HG02840 (cell line): ENCODE results near the gene CEP350.

ENCODE experiments used
- ATAC-seq: cut with Tn5 transposase; IDR thresholded peaks from one replicate; pipeline ENCODE4 v1.9.1; 2021; ENCODE audit warnings: mild to moderate bottlenecking, moderate library complexity, moderate number of reproducible peaks; ENCODE audit not compliant: unreplicated experiment, low FRiP score

Gene CEP350

DNA sequence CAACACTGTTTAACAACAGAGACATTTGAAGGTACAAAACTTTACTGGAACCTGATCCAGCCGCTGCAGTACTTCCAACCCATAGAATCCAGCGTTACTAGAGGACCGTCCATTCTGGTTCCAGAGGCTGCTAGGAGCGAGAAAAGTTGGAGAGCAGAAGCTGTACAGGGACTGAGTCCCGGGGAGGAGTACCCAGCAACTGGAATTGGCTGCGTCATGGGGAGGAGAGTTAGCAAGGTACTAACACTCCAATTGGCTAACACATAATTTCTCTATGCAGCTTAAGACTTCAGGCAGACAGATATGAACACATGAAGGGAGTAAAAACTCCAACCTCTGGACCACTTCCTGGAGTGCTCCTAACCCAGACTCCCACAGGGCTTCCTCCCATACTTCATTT is 198.0 kb downstream of the CEP350 start:
- no peak for ATAC-seq

DNA sequence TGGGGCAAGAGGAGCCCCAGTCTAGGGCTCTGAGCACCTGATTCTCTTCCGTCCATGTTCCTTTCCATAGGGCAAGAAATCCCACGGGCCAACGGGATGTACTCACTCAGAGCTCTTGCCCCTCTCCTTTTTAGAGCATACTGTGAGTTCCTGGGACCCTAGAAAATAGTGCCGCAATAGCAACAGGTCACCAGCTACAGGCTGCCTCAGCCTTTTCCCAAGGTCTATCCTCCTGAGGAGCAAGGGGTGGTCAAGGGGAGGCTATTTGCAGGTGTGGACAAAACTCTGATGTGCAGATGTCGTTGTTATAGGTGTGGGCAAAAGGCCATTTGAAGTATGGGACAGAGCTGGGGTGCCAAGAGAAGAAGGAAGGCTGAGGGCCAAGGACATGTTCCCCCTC is 198.4 kb downstream of the CEP350 start:
- ATAC-seq: no peak

DNA sequence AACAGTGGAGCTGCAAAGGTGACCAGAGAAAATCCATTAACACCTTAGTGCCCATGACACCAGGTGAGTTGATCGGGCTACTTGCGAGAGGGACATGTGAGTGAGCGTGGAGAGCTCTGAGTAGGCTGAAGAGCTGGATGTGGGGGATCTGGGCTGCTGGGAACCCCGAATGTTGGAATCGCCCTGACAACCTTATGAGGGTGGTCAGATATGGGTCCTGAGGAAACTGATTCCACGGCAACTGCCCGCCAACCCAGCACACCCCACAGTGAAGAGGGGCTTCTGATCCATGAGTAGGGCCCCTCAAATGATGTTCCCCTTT is 199.4 kb downstream of the CEP350 start:
- ATAC-seq: no peak

DNA sequence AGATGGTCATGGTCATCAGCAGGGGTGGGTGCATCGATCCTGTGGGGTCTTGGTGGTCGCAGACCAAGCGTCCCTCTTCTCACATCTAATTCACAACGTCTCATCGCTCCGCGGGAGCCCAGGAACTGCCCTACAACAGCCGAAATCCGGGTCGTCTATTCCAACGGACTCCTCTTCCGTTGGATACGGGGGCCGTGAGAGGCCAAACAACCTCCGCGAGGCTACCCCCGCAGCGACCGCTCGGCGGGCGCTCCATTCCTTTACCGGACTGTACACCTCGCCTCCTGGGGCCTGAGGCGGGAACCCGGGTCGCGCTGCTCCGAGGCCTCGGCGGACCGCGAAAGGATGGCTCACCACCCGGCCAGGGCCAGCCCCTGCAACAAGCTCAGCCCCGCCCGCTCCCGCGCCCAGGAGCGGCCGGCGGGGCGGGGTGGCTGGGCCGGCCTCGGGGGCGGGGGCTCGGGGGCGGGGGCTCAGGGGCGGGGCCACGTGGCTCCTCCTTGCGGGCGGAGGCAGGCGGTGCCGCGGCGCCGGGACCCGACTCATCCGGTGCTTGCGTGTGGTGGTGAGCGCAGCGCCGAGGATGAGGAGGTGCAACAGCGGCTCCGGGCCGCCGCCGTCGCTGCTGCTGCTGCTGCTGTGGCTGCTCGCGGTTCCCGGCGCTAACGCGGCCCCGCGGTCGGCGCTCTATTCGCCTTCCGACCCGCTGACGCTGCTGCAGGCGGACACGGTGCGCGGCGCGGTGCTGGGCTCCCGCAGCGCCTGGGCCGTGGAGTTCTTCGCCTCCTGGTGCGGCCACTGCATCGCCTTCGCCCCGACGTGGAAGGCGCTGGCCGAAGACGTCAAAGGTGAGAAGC is 199.9 kb downstream of the CEP350 start, which contains the start of gene QSOX1:
TSS of gene QSOX1 (plus strand) at position 545 of the 857 bp plus-strand sequence. CDS start at position 584, 39 bp downstream.
- peak; percentile 88 for ATAC-seq

DNA sequence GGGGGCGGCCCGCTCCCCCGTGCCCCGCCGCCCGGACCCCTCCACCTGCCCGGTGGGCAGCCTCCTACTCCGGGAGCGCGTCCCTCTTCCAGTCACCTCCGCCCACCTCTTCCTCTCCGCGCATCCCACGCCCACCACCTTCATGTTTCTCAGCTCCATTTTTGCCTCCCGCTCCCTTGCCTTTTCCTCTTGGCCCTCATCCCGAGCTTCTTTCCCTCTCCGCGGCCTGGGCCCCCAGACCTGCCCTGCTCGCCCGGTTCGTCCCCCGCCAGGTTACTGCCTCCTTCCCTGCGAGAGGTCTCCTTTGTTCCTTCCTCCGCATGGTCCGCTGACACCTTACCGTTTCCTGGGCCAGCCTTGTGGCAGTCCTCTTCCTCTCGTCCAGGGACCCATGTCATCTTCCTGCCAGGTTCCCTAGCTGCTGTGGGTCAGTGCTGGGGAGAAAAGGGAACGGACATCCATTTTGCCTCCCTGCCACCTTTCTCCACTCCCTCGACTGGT is 200.6 kb downstream of the CEP350 start:
- ATAC-seq: no peak

DNA sequence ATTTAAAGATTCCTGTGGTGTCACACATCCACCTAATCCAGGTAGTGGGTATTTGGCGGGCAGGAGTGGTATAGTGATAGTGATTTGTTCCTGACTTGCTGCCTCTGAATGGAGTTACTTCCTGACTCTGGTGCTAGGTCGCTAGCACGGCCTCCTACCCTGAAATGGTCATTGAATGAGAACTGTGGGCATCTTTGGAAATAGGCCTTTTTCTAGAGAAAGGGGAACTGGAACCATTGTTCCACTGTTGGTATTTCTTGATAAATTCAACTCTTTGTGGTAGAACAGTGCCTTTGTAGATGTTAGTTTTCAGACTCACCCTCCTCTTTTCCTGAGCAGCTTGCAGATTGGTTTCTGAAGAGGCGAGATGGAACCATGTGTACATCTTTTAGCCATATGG is 201.6 kb downstream of the CEP350 start:
- no peak for ATAC-seq

DNA sequence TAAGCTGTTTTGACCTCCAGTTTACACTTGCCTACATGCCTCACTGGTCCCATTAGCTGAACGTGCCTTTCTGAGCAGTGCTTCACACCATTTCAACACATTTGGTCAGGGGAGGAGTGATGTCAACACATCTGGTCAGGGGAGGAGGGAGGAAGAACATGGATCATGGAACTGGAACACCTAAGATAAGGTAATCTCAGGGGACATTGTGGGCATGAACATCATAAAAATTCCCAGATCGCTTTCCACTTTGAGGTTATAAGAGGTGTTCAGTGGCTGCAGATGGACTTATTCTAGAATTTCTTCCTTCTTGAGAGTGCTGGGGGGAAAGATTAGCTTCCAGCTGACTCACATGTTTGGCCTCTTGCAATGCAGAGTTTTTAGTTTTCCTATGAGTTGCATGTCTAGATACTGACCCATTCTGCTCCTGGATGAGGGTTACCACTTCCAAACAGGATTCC is 202.1 kb downstream of the CEP350 start:
- ATAC-seq: no peak

DNA sequence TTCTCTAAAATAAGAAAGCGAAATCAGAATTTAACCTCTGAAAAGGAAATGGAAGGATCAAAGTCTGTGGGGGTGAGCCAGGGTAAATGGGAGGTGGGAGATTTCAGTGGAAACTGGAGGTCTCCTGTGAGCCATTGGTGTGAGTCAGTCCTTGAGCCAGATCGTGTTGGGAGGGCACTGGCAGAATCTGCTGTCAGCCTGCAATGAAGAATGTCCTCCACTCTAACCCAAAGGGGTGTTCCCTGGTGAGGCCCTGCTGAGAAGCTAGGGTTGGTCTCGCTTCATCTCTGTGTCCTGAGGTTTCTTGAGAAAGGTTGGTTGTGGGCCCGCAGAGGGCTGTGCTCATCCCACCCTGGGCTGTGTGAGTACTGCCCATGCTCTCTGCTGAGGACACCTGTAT is 202.5 kb downstream of the CEP350 start:
- no peak for ATAC-seq

DNA sequence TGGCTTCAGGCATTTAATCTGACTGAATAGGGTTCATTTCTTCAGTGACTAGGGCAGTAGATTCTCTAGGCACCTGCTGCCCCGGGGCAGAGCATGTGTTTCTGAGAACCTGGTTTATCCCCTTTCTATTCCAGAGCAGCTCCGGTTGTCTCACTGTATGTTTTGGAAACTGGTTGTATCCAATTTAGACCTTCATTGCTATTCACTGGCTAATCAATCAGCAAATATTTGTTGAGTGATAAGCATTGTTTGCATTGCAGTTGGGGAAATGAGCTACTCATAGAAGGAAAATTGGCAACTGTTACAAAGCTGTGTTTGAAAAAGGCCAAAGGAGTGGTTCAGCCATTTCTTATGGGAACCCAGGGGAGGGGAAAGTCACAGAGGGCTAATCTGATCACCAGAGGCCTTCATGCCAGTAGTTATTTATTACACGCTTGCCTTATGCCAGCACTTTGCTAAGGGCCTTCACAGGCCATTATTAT is 203.0 kb downstream of the CEP350 start:
- no peak for ATAC-seq

DNA sequence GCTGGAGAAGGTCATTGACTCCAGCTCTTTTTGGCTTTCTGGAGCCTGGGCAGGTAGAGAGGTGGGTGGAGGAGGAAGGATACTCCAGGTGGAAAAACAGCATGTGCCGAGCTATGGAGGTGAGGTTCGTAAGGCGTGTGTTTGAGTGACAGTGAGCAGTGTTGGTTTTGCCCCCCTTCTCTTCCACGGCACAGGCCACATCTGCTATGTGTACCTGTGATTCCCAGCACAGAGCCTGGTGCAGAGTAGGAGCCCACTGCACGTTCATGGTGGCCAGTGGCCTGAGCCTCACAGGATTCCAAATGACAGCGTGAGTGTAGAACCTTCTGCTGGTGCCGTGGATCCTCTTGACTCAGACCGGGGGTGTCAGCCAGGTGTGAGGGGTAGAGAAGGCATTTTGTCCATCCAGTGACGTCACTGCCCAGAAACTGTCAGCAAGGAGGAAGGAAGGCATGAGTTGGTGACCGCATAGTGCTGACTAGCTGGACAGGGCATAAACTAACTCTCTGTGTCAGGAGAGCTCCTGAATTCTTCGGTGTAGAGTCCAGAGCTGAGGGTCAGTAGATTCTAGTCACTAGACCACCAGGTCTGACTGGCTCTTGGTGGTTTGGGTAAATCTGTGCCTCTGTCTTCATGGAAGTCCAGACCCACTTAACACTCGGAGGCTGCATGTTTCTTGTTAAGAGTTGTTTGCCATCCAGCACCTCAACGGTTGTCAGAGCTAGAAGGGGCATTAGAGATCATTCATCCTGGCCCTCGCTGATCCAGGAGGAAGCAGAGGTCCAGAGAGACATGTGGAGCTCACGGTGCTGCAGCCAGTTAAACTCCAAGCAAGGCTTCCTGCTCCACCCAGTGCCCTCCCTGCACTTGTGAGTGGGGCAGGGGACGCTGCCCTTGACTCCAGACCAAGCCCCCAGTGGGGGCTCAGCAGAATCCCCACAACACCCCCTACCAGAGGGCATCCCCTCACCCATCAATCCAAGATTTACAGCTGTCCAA is 203.8 kb downstream of the CEP350 start:
- ATAC-seq: no peak

DNA sequence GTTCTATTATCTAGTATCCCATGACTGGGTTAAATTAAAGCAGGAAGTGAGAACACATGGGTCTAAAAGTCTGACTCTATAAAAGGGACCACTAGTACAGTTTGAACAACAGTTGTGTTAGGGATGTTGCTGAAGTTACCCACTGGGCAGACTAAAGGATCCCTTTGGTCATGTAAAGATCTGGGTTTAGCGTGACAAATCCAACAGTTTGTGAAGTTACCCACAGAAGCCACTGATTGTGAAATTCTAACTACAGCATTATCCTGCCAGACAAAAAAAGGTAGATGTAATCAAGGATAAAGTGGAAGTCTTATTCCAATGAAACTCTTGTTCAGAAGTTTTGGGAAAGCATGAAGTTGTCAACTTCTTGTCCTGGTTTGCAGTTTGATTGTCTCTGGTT is 205.7 kb downstream of the CEP350 start:
- no peak for ATAC-seq

DNA sequence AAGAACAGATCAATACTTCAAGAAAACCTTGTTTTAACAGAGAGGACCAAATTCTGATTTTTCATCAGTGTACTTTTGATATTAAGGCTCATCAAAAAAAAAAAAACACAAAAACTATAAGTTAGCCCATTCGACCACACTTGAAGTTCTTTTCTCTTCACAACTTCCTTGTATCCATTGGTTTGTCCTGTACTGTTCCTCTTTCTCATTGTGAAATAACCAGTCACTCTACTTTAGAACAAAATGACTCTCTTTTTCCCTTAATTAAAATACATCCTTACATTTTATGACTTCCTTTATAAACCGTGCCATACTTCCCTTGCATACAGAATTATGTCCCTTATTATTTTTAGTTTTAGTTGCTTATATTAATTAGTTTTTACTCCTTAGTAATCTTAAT is 208.4 kb downstream of the CEP350 start:
- no peak for ATAC-seq
